Activated CD4-positive, alpha-beta T cell treated with anti-CD3 and anti-CD28 coated beads for 36 hours (primary cell): ENCODE data around the gene CHST9. TPM values are rescaled to one million over a fixed set of nuclear protein-coding genes. Genes with fewer than 3 reads are reported as not detected.
"Not testable (repeated sequence)": the region's sequence is repeated elsewhere in the genome, so short reads cannot be mapped to it uniquely, and the experiment has no call there.

Experiments
- ATAC-seq: fragments of 200-7000 bp; cut with Tn5 transposase; one replicate; pipeline ENCODE4 v1.10.0; 2021; ENCODE audit warnings: mild to moderate bottlenecking, moderate library complexity
- CTCF ChIA-PET: fragments of 350-600 bp; sonication (Branson Sonifier 250); formaldehyde crosslinking; loops from one replicate; lab custom pipeline; 2021; ENCODE audit warnings: antibody characterized with exemption; lab: Charles Lee
- POLR2A ChIA-PET: fragments of 350-600 bp; sonication (Branson Sonifier 250); formaldehyde crosslinking; loops from one replicate; lab custom pipeline; 2021; ENCODE audit warnings: antibody characterized with exemption, inconsistent platforms; lab: Charles Lee
- DNase-seq: peaks from one replicate; pipeline ENCODE4 v3.0.0-alpha.2; 2020
- H3K27ac Mint-ChIP-seq: one replicate; pipeline ENCODE4 v1.8.0; 2021; ENCODE audit warnings: mixed read lengths
- H3K27me3 Mint-ChIP-seq: one replicate; pipeline ENCODE4 v1.8.0; 2021; ENCODE audit warnings: mixed read lengths
- H3K36me3 Mint-ChIP-seq: one replicate; pipeline ENCODE4 v1.8.0; 2021; ENCODE audit warnings: low read depth, mixed read lengths
- H3K4me1 Mint-ChIP-seq: one replicate; pipeline ENCODE4 v1.8.0; 2021; ENCODE audit warnings: mixed read lengths
- H3K4me3 Mint-ChIP-seq: one replicate; pipeline ENCODE4 v1.8.0; 2021; ENCODE audit warnings: mild to moderate bottlenecking, moderate library complexity, mixed read lengths
- H3K9me3 Mint-ChIP-seq: one replicate; pipeline ENCODE4 v1.8.0; 2021; ENCODE audit warnings: low read depth, mixed read lengths
- intact Hi-C, 2 experiments: fragments of 100-400 bp; cut with DNase I in 1 of 2; cut with micrococcal nuclease in 1 of 2; formaldehyde crosslinking; loops; one replicate each; pipeline versions ENCODE4 v1.14.2 to v1.15.1; 2022 to 2024; cut with DNase I, micrococcal nuclease
- total RNA-seq, 2 experiments: library from RNA; stranded (reverse); gene quantifications; one replicate each; pipeline ENCODE4 v1.2.3, GENCODE V29; 2021

CHST9 gene
- total RNA-seq, 2 experiments from 2014 or later, result not detected

DNA sequence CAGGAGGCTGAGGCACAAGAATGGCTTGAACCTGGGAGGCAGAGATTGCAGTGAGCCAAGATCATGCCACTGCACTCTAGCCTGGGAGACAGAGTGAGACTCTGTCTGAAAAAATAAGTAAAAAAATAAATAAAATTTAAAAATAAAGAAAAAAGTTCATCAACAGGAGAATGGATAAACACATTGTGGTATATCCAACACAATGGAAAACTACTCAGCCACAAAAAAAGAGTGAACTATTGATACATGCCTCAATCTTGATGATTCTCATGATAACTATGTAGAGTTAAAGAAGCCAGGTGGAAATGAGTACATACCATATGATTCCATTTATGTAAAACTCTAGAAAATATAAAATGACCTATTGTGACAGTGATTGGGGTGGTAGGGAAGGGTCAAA, 195.3 kb downstream of the CHST9 start:
- no peak for ATAC-seq
- Mint-ChIP-seq H3K27me3 (no peaks in the 10 kb centered on the region), H3K4me1 (no peaks in the 10 kb centered on the region), H3K27ac (no peak overlapping the region), H3K9me3 (no peaks in the 10 kb centered on the region), H3K4me3 (no peak overlapping the region), H3K36me3 (no peaks in the 10 kb centered on the region)
- intact Hi-C loops, result loop anchor here (10.0 kb wide), 1 partner anchor 65 kb away; no protein-coding TSS in a partner anchor
- CTCF ChIA-PET, result no interaction called here
- POLR2A ChIA-PET, result no interaction called here
- no peak for DNase-seq

DNA sequence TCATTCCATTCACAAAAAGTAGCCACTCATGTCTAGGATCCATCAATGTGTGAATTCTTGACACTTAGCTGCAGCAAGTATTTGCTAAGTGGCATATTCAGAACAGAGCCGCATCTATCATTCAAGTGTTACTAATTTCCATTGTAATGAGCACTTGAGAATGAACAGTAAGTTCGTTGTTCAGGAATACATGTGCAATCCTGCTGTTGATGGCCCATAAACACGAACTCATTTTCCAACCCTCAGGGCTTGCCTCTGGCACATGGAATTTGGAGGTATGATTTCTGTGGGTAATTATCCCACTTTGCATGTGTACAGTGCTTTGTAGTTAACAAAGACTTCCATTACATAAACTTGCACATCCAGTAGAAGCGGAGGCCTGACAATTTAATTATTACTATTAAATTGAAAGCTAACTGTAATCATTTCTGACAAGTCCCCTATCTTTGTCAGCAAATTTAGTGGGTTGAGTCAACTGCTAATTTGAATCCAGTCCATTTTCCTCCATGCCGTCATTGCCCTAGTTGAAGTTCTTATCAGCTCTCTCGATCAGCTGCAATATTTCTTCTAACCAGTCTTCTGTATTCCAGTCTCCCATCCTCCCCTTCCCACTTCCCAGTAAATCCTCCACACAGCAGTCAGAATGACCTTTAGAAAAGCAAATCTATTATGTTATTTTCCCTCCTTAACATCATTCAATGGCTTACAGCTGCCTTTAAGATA, 203.6 kb downstream of the CHST9 start:
- ChIA-PET CTCF (no interaction called here), POLR2A (no interaction called here)
- H3K27ac Mint-ChIP-seq, result no peak overlapping the region
- H3K4me1 Mint-ChIP-seq, result no peaks in the 10 kb centered on the region
- intact Hi-C loops, result no loop called here
- no peaks in the 10 kb centered on the region for H3K9me3 Mint-ChIP-seq
- DNase-seq (no peak), ATAC-seq (no peak)
- no peak overlapping the region for H3K4me3 Mint-ChIP-seq
- no peaks in the 10 kb centered on the region for H3K36me3 Mint-ChIP-seq
- peaks cover 2% of the 10 kb centered on the region for H3K27me3 Mint-ChIP-seq

GRCh38 chr18:26978812-26979341, 206.2 kb downstream of the CHST9 start:
- no peaks in the 10 kb centered on the region for H3K4me1 Mint-ChIP-seq
- no peak overlapping the region for H3K4me3 Mint-ChIP-seq
- POLR2A ChIA-PET, result no interaction called here

DNA sequence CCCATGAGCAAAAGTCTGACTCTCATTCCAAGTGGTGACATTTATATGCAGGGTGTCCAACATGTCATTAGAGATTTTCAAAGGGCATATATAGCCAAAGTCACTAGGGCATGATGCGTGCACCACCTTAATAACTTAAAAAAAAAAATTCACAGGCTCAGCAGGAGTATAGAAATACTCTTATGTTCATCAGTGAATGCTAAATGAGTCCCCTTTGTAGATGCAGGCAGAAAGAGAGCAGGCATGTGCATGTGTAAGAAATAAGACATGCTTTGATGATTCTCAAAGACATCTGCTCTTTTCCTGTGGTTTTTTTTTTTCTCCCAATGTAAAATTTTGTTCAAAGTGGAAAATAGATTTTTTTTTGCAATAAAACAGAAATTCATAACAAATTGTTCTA, 207.3 kb downstream of the CHST9 start:
- no peak for DNase-seq
- no peaks in the 10 kb centered on the region for H3K36me3 Mint-ChIP-seq
- peaks cover 2% of the 10 kb centered on the region for H3K27me3 Mint-ChIP-seq
- ChIA-PET CTCF (interaction anchor here (0.7 kb wide), 1 partner anchor 46 kb away, joined by 3 read pairs; no protein-coding TSS in a partner anchor), POLR2A (no interaction called here)
- no peak overlapping the region for H3K4me3 Mint-ChIP-seq
- H3K4me1 Mint-ChIP-seq, result no peaks in the 10 kb centered on the region
- H3K9me3 Mint-ChIP-seq, result no peaks in the 10 kb centered on the region
- intact Hi-C loops, result no loop called here
- H3K27ac Mint-ChIP-seq, result no peak overlapping the region
- ATAC-seq, result no peak

More at GRCh38 chr18:26978812-26979341, 206.2 kb downstream of the CHST9 start:
- Mint-ChIP-seq H3K9me3 (no peaks in the 10 kb centered on the region), H3K36me3 (no peaks in the 10 kb centered on the region), H3K27me3 (peaks cover 2% of the 10 kb centered on the region), H3K27ac (no peak overlapping the region)
- DNase-seq, result no peak
- CTCF ChIA-PET, result no interaction called here
- no peak for ATAC-seq
- intact Hi-C loops, result no loop called here

DNA sequence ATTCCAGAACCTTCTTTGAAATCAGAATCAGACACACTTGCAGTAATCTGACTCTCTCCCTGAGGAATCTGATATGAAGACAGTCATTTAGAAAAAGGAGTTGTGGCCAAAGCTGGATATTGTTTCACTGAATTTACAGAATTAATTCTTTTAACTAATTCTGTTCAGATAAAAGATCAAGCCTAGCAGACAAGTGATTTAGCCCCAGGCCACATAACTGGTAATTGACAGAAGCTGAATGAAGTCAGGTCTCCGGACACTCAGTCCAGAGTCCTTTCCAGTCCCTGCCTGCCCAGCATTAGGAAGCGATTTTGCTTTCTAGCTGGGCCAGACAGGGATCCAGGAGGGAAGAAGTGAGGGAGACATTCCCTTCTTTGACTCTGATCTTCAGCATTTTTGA, 208.9 kb downstream of the CHST9 start:
- no peak overlapping the region for H3K27ac Mint-ChIP-seq
- H3K27me3 Mint-ChIP-seq, result no peaks in the 10 kb centered on the region
- no peaks in the 10 kb centered on the region for H3K4me1 Mint-ChIP-seq
- intact Hi-C loops, result no loop called here
- ATAC-seq, result no peak
- no peaks in the 10 kb centered on the region for H3K9me3 Mint-ChIP-seq
- DNase-seq, result no peak
- no peak overlapping the region for H3K4me3 Mint-ChIP-seq
- H3K36me3 Mint-ChIP-seq, result no peaks in the 10 kb centered on the region
- CTCF ChIA-PET, result no interaction called here
- POLR2A ChIA-PET, result no interaction called here

- H3K27me3 Mint-ChIP-seq, H3K4me3 Mint-ChIP-seq, H3K4me1 Mint-ChIP-seq, ATAC-seq, DNase-seq, H3K36me3 Mint-ChIP-seq, H3K27ac Mint-ChIP-seq, POLR2A ChIA-PET, H3K9me3 Mint-ChIP-seq, intact Hi-C loops, CTCF ChIA-PET: not testable (repeated sequence)
Observed at GRCh38 chr18:26972549-26972948, 212.6 kb downstream of the CHST9 start.

GRCh38 chr18:26971409-26971808, 213.7 kb downstream of the CHST9 start:
- no peaks in the 10 kb centered on the region for H3K9me3 Mint-ChIP-seq
- POLR2A ChIA-PET, result no interaction called here
- H3K4me1 Mint-ChIP-seq, result no peaks in the 10 kb centered on the region
- intact Hi-C loops, result no loop called here
- H3K27me3 Mint-ChIP-seq, result no peaks in the 10 kb centered on the region
- H3K36me3 Mint-ChIP-seq, result no peaks in the 10 kb centered on the region
- no peak overlapping the region for H3K27ac Mint-ChIP-seq
- ATAC-seq, result no peak
- CTCF ChIA-PET, result no interaction called here
- DNase-seq, result no peak
- H3K4me3 Mint-ChIP-seq, result no peak overlapping the region

DNA sequence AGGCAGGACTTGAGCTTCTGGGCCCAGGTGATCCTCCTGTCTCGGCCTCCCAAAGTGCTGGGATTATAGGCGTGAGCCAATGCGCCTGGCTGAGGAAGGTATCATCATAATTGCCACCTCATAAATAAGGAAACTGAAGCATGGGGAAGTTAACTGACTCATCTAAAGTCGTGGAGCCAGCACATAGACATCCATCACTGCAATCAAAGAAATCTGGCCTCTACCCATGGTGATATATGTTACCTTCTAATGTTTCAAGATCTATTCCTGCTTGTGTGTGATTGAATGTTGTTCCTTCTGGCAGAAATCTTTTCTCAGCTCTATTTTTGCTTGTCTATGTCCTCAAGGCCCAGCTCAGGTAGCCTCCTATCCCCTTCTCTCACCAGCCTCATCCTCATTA, 214.5 kb downstream of the CHST9 start:
- DNase-seq (no peak), ATAC-seq (no peak)
- ChIA-PET POLR2A (no interaction called here), CTCF (no interaction called here)
- H3K9me3 Mint-ChIP-seq, result no peaks in the 10 kb centered on the region
- no peak overlapping the region for H3K27ac Mint-ChIP-seq
- no peaks in the 10 kb centered on the region for H3K27me3 Mint-ChIP-seq
- intact Hi-C loops, result no loop called here
- H3K4me3 Mint-ChIP-seq, result no peak overlapping the region
- H3K36me3 Mint-ChIP-seq, result no peaks in the 10 kb centered on the region
- H3K4me1 Mint-ChIP-seq, result no peaks in the 10 kb centered on the region

DNA sequence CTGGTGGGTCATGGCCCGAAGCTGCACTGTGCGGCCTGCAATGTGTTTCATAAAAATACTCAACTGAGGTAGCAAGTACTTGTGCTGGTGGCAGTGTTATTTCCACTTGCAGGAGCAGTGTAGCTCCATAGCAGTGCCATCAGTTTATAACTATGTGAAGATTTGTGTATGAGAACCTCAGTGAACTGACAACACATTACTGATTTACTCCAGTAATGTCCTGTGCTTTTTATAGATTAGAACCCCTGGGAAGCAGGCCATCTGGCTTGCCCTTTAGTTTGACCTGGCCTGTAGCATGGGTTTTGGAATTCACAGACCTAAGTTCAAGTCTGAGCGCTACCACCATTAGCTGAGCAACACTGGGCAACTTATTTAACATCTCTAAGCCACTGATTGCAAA, 219.9 kb downstream of the CHST9 start:
- ATAC-seq, result no peak
- Mint-ChIP-seq H3K36me3 (no peaks in the 10 kb centered on the region), H3K27ac (no peak overlapping the region), H3K4me1 (no peaks in the 10 kb centered on the region), H3K9me3 (no peaks in the 10 kb centered on the region), H3K4me3 (no peak overlapping the region), H3K27me3 (no peaks in the 10 kb centered on the region)
- CTCF ChIA-PET, result interaction anchor here (0.6 kb wide), 1 partner anchor 406 kb away, joined by 4 read pairs; no protein-coding TSS in a partner anchor
- POLR2A ChIA-PET, result no interaction called here
- no peak for DNase-seq
- intact Hi-C loops, result no loop called here

DNA sequence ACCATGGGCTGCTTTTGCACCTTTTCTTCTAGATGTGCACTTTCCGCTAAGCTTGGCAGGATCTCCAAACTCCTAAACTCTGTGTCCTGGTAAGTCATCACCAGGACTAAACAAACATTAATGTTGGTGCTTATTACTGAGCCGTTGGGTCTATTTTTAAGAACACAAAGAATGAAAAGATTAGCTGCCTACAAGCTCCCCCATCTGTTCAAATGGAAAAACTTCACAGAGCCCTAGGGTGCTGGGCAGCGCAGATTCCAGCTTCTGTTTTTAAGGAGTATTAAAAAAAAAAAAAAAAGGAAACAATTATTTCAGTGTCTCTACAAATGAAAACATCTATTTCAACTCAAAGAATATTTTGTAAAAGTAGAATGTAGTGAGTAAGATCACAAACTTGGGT, 221.8 kb downstream of the CHST9 start:
- ATAC-seq, result no peak
- intact Hi-C loops, result no loop called here
- CTCF ChIA-PET, result no interaction called here

DNA sequence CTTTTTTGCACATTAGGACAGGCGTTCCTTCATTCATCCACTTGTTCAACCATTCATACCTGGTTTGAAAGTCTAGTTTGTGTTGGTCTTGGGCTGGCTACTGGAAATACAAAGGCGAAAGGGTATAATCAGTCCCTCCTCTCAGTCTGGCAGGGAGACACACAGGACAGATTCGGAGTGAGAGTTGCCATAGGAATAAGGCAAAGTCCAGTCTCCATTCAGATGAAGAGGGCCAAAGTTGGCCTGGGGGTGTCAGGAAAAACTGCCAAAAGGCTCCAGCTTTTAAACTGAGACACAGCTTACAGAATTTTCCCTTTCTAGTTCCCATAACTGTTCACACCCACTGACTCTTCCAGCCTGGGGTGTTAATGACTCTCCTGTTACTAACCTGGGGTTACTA, 223.3 kb downstream of the CHST9 start:
- intact Hi-C loops, result no loop called here
- no peaks in the 10 kb centered on the region for H3K9me3 Mint-ChIP-seq
- H3K27ac Mint-ChIP-seq, result no peak overlapping the region
- H3K27me3 Mint-ChIP-seq, result no peaks in the 10 kb centered on the region
- no peak overlapping the region for H3K4me3 Mint-ChIP-seq
- H3K36me3 Mint-ChIP-seq, result no peaks in the 10 kb centered on the region
- H3K4me1 Mint-ChIP-seq, result no peaks in the 10 kb centered on the region
- CTCF ChIA-PET, result no interaction called here
- ATAC-seq (no peak), DNase-seq (no peak)
- POLR2A ChIA-PET, result no interaction called here

More for the DNA sequence above, 221.8 kb downstream of the CHST9 start:
- H3K4me1 Mint-ChIP-seq, result no peaks in the 10 kb centered on the region
- no peak overlapping the region for H3K27ac Mint-ChIP-seq
- POLR2A ChIA-PET, result no interaction called here
- H3K27me3 Mint-ChIP-seq, result no peaks in the 10 kb centered on the region
- H3K4me3 Mint-ChIP-seq, result no peak overlapping the region
- H3K36me3 Mint-ChIP-seq, result no peaks in the 10 kb centered on the region
- DNase-seq, result no peak
- no peaks in the 10 kb centered on the region for H3K9me3 Mint-ChIP-seq

GRCh38 chr18:26960911-26961310, 224.2 kb downstream of the CHST9 start:
- H3K27ac Mint-ChIP-seq, result no peak overlapping the region

More at GRCh38 chr18:26960911-26961310, 224.2 kb downstream of the CHST9 start:
- Mint-ChIP-seq H3K27me3 (no peaks in the 10 kb centered on the region), H3K4me1 (no peaks in the 10 kb centered on the region), H3K36me3 (no peaks in the 10 kb centered on the region), H3K9me3 (no peaks in the 10 kb centered on the region), H3K4me3 (no peak overlapping the region)
- intact Hi-C loops, result no loop called here
- ATAC-seq, result no peak
- POLR2A ChIA-PET, result no interaction called here
- DNase-seq, result no peak
- CTCF ChIA-PET, result no interaction called here
